Smooth muscle cell (in vitro differentiated cells): ENCODE results near the gene IGDCC3. TPM values are rescaled to one million over a fixed set of nuclear protein-coding genes. Genes with fewer than 3 reads are reported as not detected.

Experiments
- DNase-seq: peaks from one replicate; lab custom pipeline; 2025; ENCODE audit not compliant: unreplicated experiment; lab: John Stamatoyannopoulos, UW
- H2AFZ ChIP-seq: fragments of 200-600 bp; sonication (generic); 2 replicates; pipeline ENCODE4 v1.6.0; 2016; ENCODE audit warnings: antibody characterized with exemption, low read depth, mild to moderate bottlenecking
- H3F3A ChIP-seq: fragments of 200-600 bp; sonication (generic); 2 replicates; pipeline ENCODE4 v1.6.0; 2017; ENCODE audit warnings: antibody characterized with exemption, low read depth
- H3K27ac ChIP-seq: fragments of 200-600 bp; sonication (generic); 2 replicates; pipeline ENCODE4 v1.5.1; 2016; ENCODE audit warnings: low read depth, mild to moderate bottlenecking
- H3K27me3 ChIP-seq: fragments of 200-600 bp; sonication (generic); 2 replicates; pipeline ENCODE4 v1.6.1; 2016; ENCODE audit warnings: low read depth, mild to moderate bottlenecking
- H3K36me3 ChIP-seq: fragments of 200-600 bp; sonication (generic); 2 replicates; pipeline ENCODE4 v1.5.1; 2016; ENCODE audit warnings: low read depth
- H3K4me1 ChIP-seq: fragments of 200-600 bp; sonication (generic); 2 replicates; pipeline ENCODE4 v1.5.1; 2016; ENCODE audit warnings: low read depth
- H3K4me2 ChIP-seq: fragments of 200-600 bp; sonication (generic); 2 replicates; pipeline ENCODE4 v1.6.0; 2016; ENCODE audit warnings: mild to moderate bottlenecking
- H3K4me3 ChIP-seq: fragments of 200-600 bp; sonication (generic); 2 replicates; pipeline ENCODE4 v1.5.1; 2016; ENCODE audit warnings: mild to moderate bottlenecking
- H3K79me2 ChIP-seq: fragments of 200-600 bp; sonication (generic); 2 replicates; pipeline ENCODE4 v1.6.0; 2016; ENCODE audit warnings: low read depth, mild to moderate bottlenecking
- H3K9ac ChIP-seq: fragments of 200-600 bp; sonication (generic); 2 replicates; pipeline ENCODE4 v1.6.0; 2016; ENCODE audit warnings: low read depth
- H3K9me3 ChIP-seq: fragments of 200-600 bp; sonication (generic); replicated peaks from 2 replicates; pipeline ENCODE4 v1.5.1; 2016; ENCODE audit warnings: low read depth
- H4K20me1 ChIP-seq: fragments of 200-600 bp; sonication (generic); 2 replicates; pipeline ENCODE4 v1.6.0; 2016; ENCODE audit warnings: low read depth
- WGBS: methylation state at CpG from one replicate; pipeline ENCODE4 v1.1.7; 2016; ENCODE audit warnings: low lambda C conversion rate; 5-methylcytosine and 5-hydroxymethylcytosine counted together
- polyA plus RNA-seq: library from polyadenylated mRNA; unstranded; fragments of >200 nt; fragmentation: Nextera tagmentation; extraction: Ambion mirVana; gene quantifications from 2 replicates; pipeline ENCODE4 v1.2.1, GENCODE V29; 2016
- total RNA-seq: library from RNA; depleted of rRNA; stranded (reverse); fragments of >200 nt; gene quantifications from 2 replicates; pipeline ENCODE4 v1.2.3, GENCODE V29; 2014
- TF ChIP-seq, protein P1 (sequence below): fragments of 200-600 bp; sonication (generic); IDR thresholded peaks from 2 replicates; pipeline ENCODE4 v1.5.1; 2017; ENCODE audit warnings: borderline replicate concordance, mild to moderate bottlenecking, antibody characterized with exemption; ENCODE audit not compliant: insufficient read depth, poor library complexity, severe bottlenecking

Gene IGDCC3
- total and polyA plus RNA-seq, 2 experiments from 2014 or later: 3.2 to 5.9 TPM

DNA sequence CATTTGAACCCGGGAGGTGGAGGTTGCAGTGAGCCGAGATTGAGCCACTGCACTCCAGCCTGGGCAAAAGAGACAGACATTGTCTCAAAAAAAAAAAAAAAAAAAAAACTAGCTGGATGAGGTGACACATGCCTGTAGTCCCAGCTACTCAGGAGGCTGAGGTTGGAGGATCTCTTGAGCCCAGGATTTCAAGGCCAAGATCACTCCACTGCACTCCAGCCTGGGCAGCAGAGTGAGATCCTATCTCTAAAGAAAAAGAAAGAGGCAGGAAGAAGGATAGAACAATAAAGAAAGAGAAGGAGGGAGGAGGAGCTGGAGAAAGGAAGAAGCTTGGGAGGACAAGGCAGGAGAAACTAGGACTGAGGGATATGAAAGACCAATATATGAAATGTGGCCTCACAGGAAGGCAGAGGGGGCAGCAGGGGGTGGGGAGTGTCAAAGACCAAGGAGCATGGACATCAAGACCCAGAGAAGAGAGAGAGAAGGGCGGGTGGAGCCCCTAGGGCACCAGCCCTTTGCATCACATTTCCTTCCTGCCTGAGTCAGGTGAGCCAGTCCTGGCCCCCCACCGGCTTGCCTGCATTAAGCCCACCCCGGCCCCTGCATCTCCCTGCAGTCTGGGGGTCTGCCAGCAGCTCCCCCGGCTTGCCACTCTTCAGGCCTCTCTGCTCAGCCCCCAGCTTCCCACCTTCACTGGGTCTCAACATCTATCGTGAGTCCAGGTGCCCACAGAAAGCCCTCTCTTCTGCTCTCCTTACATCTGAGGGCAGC is 11.5 kb downstream of the IGDCC3 start:
- no peaks in the 10 kb centered on the region for H3K36me3 ChIP-seq
- no peak overlapping the region for H3K4me2 ChIP-seq
- 62% methylated on average over 7 of the region's 7 CpGs for WGBS
- no peaks in the 10 kb centered on the region for H3K9me3 ChIP-seq
- no peaks in the 10 kb centered on the region for H3K79me2 ChIP-seq
- no peaks in the 10 kb centered on the region for H3F3A ChIP-seq
- H3K27ac ChIP-seq: no peak overlapping the region
- no peak overlapping the region for H3K9ac ChIP-seq
- TF ChIP-seq, protein P1, sequence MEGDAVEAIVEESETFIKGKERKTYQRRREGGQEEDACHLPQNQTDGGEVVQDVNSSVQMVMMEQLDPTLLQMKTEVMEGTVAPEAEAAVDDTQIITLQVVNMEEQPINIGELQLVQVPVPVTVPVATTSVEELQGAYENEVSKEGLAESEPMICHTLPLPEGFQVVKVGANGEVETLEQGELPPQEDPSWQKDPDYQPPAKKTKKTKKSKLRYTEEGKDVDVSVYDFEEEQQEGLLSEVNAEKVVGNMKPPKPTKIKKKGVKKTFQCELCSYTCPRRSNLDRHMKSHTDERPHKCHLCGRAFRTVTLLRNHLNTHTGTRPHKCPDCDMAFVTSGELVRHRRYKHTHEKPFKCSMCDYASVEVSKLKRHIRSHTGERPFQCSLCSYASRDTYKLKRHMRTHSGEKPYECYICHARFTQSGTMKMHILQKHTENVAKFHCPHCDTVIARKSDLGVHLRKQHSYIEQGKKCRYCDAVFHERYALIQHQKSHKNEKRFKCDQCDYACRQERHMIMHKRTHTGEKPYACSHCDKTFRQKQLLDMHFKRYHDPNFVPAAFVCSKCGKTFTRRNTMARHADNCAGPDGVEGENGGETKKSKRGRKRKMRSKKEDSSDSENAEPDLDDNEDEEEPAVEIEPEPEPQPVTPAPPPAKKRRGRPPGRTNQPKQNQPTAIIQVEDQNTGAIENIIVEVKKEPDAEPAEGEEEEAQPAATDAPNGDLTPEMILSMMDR: no peak
- DNase-seq: no peak
- H3K4me1 ChIP-seq: peaks cover 33% of the 10 kb centered on the region
- H3K27me3 ChIP-seq: no peaks in the 10 kb centered on the region
- no peak overlapping the region for H3K4me3 ChIP-seq
- no peak overlapping the region for H2AFZ ChIP-seq
- no peaks in the 10 kb centered on the region for H4K20me1 ChIP-seq

GRCh38 chr15:65365229-65365628 is 12.6 kb downstream of the IGDCC3 start:
- TF ChIP-seq, protein P1: no peak
- Histone ChIP-seq H3K4me3 (no peak overlapping the region), H3K79me2 (no peaks in the 10 kb centered on the region), H3K4me1 (peaks cover 33% of the 10 kb centered on the region), H3K27me3 (no peaks in the 10 kb centered on the region), H3K9ac (no peak overlapping the region), H3K9me3 (no peaks in the 10 kb centered on the region), H3K4me2 (peak overlapping the region; percentile 49), H3F3A (no peaks in the 10 kb centered on the region), H4K20me1 (no peaks in the 10 kb centered on the region), H3K36me3 (no peaks in the 10 kb centered on the region), H2AFZ (no peak overlapping the region), H3K27ac (no peak overlapping the region)
- 17% methylated on average over 2 of the region's 2 CpGs for WGBS
- DNase-seq: no peak

DNA sequence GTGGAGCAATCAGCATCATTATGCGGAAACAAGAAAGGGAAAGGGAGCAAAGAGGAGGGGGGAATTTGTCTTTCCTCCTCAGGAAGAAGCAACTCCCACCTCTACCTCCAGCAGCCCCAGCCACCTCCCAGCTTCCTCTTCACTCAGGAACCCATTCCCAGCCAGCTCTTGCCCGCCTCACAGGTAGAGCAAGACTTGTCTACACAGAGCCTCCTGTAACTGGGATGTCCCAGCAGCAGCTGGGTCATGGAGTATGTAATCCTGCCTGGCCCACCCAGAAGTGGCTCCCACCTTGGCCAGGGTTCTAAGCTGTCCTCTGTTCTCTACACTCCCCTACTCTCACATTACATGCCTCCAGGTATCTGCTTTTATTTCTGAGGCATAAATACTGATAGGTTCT is 14.0 kb downstream of the IGDCC3 start:
- H3K9me3 ChIP-seq: no peaks in the 10 kb centered on the region
- H3K27me3 ChIP-seq: no peaks in the 10 kb centered on the region
- no peak overlapping the region for H3K27ac ChIP-seq
- no peak overlapping the region for H2AFZ ChIP-seq
- H4K20me1 ChIP-seq: no peaks in the 10 kb centered on the region
- 80% methylated on average over 2 of the region's 2 CpGs for WGBS
- H3F3A ChIP-seq: no peaks in the 10 kb centered on the region
- no peaks in the 10 kb centered on the region for H3K36me3 ChIP-seq
- no peak for DNase-seq
- no peak overlapping the region for H3K4me2 ChIP-seq
- peaks cover 21% of the 10 kb centered on the region for H3K4me1 ChIP-seq
- H3K79me2 ChIP-seq: no peaks in the 10 kb centered on the region
- TF ChIP-seq, protein P1: no peak
- no peak overlapping the region for H3K4me3 ChIP-seq
- H3K9ac ChIP-seq: no peak overlapping the region

- TF ChIP-seq, protein P1: no peak
- H2AFZ ChIP-seq: no peak overlapping the region
- no peak for DNase-seq
- H3K9me3 ChIP-seq: no peaks in the 10 kb centered on the region
- no peaks in the 10 kb centered on the region for H4K20me1 ChIP-seq
- H3K9ac ChIP-seq: no peak overlapping the region
- H3K27ac ChIP-seq: no peak overlapping the region
- 92% methylated on average over 7 of the region's 7 CpGs for WGBS
- no peaks in the 10 kb centered on the region for H3K27me3 ChIP-seq
- peaks cover 17% of the 10 kb centered on the region for H3K4me1 ChIP-seq
- H3K4me2 ChIP-seq: no peak overlapping the region
- no peaks in the 10 kb centered on the region for H3K79me2 ChIP-seq
- H3K36me3 ChIP-seq: no peaks in the 10 kb centered on the region
- no peak overlapping the region for H3K4me3 ChIP-seq
- H3F3A ChIP-seq: no peaks in the 10 kb centered on the region
These were observed 14.5 kb downstream of the IGDCC3 start for GRCh38 chr15:65363306-65363705.
